HG02759 (cell line): ENCODE data around the gene GAN.
A peak's percentile ranks its signal among the peaks of the same experiment; 100 is the strongest.
"Not testable (repeated sequence)": the region's sequence is repeated elsewhere in the genome, so short reads cannot be mapped to it uniquely, and the experiment has no call there.

Experiments
- ATAC-seq: cut with Tn5 transposase; IDR thresholded peaks from one replicate; pipeline ENCODE4 v1.9.1; 2021; ENCODE audit warnings: mild to moderate bottlenecking, moderate library complexity; ENCODE audit not compliant: unreplicated experiment

Gene GAN

GRCh38 chr16:81296631-81297030 is 18.1 kb upstream of the GAN start:
- no peak for ATAC-seq

GRCh38 chr16:81307770-81308169 is 7.0 kb upstream of the GAN start:
- ATAC-seq = no peak

GRCh38 chr16:81310045-81310644 is 4.6 kb upstream of the GAN start:
- ATAC-seq = no peak

- ATAC-seq = no peak
These were observed 3.0 kb upstream of the GAN start for GRCh38 chr16:81311762-81312161.

GRCh38 chr16:81313701-81314602 is 810 bp upstream of the GAN start:
- no peak for ATAC-seq

GRCh38 chr16:81315271-81316175 is 761 bp downstream of the GAN start:
- ATAC-seq = peak; percentile 37

- no peak for ATAC-seq
These were observed 1.4 kb downstream of the GAN start for GRCh38 chr16:81316176-81316496.

- no peak for ATAC-seq
These were observed 3.9 kb downstream of the GAN start for GRCh38 chr16:81318711-81319110.

- no peak for ATAC-seq
These were observed 4.6 kb downstream of the GAN start for GRCh38 chr16:81319221-81319912.

GRCh38 chr16:81321039-81321438 is 6.3 kb downstream of the GAN start:
- no peak for ATAC-seq

- no peak for ATAC-seq
These were observed 6.8 kb downstream of the GAN start for GRCh38 chr16:81321536-81321935.

- ATAC-seq = no peak
These were observed 10.0 kb downstream of the GAN start for GRCh38 chr16:81324808-81325207.

GRCh38 chr16:81327011-81327410 is 12.2 kb downstream of the GAN start:
- ATAC-seq = no peak

GRCh38 chr16:81327447-81328196 is 12.9 kb downstream of the GAN start:
- ATAC-seq = no peak

- no peak for ATAC-seq
These were observed 15.2 kb downstream of the GAN start for GRCh38 chr16:81329947-81330346.

GRCh38 chr16:81333356-81333755 is 18.6 kb downstream of the GAN start:
- ATAC-seq = no peak

- ATAC-seq = no peak
These were observed 20.9 kb downstream of the GAN start for GRCh38 chr16:81335669-81336068.

- no peak for ATAC-seq
These were observed 22.3 kb downstream of the GAN start for GRCh38 chr16:81337097-81337496.

- not testable (repeated sequence) for ATAC-seq
These were observed 30.4 kb downstream of the GAN start for GRCh38 chr16:81345172-81345571.

- no peak for ATAC-seq
These were observed 32.7 kb downstream of the GAN start for GRCh38 chr16:81347425-81347824.
